H1 (cell line): ENCODE results near the gene STK40. TPM values are rescaled to one million over a fixed set of nuclear protein-coding genes. Genes with fewer than 3 reads are reported as not detected.

Source experiments
- CHD7 ChIP-seq: fragments of 300-600 bp; sonication (generic); IDR thresholded peaks from 2 replicates; pipeline ENCODE4 v1.7.1; 2012; ENCODE audit warnings: low read length, moderate library complexity, mild to moderate bottlenecking, inconsistent platforms; ENCODE audit not compliant: insufficient replicate concordance
- HDAC2 ChIP-seq, 2 experiments: fragments of 300-600 bp in 1 of 2; sonication (generic) in 1 of 2; IDR thresholded peaks; 2 replicates each; pipeline ENCODE4 v1.6.1; 2011 to 2012; ENCODE audit warnings: low read depth in 2 of 2, low read length in 2 of 2, mild to moderate bottlenecking in 2 of 2, moderate library complexity in 2 of 2, borderline replicate concordance in 1 of 2, inconsistent platforms in 1 of 2
- POU5F1 ChIP-seq: IDR thresholded peaks from 2 replicates; pipeline ENCODE4 v1.6.1; 2011; ENCODE audit warnings: low read depth, mild to moderate bottlenecking, low read length, moderate library complexity
- RNF2 ChIP-seq: fragments of 200-900, 300-1000 bp; sonication (generic); IDR thresholded peaks from 2 replicates; pipeline ENCODE4 v1.7.1; 2016; ENCODE audit warnings: borderline replicate concordance, low read depth, mild to moderate bottlenecking, antibody characterized with exemption, low read length; ENCODE audit not compliant: poor library complexity, severe bottlenecking; ENCODE audit errors: missing control alignments
- TEAD4 ChIP-seq: IDR thresholded peaks from 2 replicates; pipeline ENCODE4 v1.6.1; 2012; ENCODE audit warnings: low read depth, low read length, inconsistent platforms, mixed read lengths
- polyA plus RNA-seq, 7 experiments: library from polyadenylated mRNA; depleted of rRNA in 3 of 7; stranded (reverse) in 5 of 7; unstranded in 2 of 7; fragments of >200 nt in 5 of 7; fragments of 200-250 nt in 2 of 7; gene quantifications; 1 replicate in 5 of 7; 2 replicates in 1 of 7; 4 replicates in 1 of 7; pipeline versions ENCODE4 v1.2.1 to v1.2.3, GENCODE V29; 2011 to 2013; ENCODE audit warnings: missing spikeins in 2 of 7, mixed read lengths in 2 of 7
- total RNA-seq: library from RNA; stranded (reverse); fragmentation: NEBNext Ultra II Directional; extraction: Animal tissue kit (Norgen Biotek cat#: 25700); gene quantifications from 2 replicates; pipeline ENCODE4 v1.2.1, GENCODE V29; 2021

STK40 gene
- total and polyA plus RNA-seq, 2 of the 8 experiments (the other 6 are each of a cell fraction or from before 2014, with no cell fraction given), result 13.6 to 28.6 TPM

GRCh38 chr1:36397378-36398230 is 11.9 kb upstream of the STK40 start, which contains the start of gene LSM10 (continued):
- TF ChIP-seq CHD7 (no peak), TEAD4 (no peak; the same call in none of the 2 replicates), RNF2 (no peak), HDAC2 (IDR thresholded peaks at IDR 0.05; ENCODE audit: borderline replicate concordance in 1 of 2, low read depth in 2 of 2, low read length in 2 of 2) (peak in 1 of 2 experiments; percentile 32; a peak in 1 of 4 replicates), POU5F1 (no peak)
